Measurements from ENCODE around the gene NOL6.

NOL6 gene

DNA sequence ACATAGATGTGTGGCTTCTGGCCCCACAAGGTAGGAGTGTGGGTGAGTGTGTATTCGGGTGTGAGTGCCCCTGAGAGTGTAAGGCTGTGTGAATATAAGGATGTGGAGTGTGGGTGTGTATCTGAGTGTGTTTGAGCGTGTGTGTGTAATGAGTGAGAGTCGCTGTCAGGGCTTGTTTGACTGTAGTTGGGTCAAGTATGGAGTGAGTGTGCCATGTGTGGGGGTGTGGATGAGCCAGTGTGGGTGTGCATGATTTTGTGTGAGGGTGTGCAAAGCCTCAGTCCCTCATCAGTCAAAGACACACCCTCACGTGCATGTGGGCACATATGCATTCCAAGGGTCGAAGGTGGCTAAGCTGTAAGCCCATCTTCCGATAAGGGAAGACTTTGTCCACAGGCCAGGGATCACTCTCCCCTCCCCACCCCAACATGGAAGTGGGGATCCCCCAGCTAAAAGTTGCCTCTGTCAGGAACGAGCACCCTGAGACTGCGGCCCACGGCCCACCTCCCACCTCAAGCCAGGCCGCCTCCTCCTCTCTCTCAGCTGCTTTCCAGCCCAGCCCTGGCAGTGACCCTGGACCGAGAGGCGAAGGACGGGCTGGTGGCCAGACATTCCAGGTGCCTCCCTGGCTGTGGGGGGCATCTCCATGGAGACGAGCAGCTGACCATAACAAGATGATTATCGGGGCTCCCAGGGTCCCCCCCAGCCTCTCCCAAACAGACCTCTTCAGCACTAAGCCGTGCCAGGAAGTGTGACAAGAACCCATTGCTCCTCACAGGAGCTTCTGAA lies 39.2 kb downstream of the NOL6 start (continued):
- TF ChIP-seq TCF4 (CRISPR knock-in tag; IDR thresholded peaks at IDR 0.05; ENCODE audit: borderline replicate concordance) = no peak
- no peak for TF ChIP-seq ESRRG (CRISPR knock-in tag; IDR thresholded peaks at IDR 0.05)
- no peak for TF ChIP-seq SNAI2 (CRISPR knock-in tag; IDR thresholded peaks at IDR 0.05)
- no peak for TF ChIP-seq ZNF70 (CRISPR knock-in tag; IDR thresholded peaks at IDR 0.05)
- no peak for TF ChIP-seq GLIS3 (CRISPR knock-in tag; IDR thresholded peaks at IDR 0.05)

DNA sequence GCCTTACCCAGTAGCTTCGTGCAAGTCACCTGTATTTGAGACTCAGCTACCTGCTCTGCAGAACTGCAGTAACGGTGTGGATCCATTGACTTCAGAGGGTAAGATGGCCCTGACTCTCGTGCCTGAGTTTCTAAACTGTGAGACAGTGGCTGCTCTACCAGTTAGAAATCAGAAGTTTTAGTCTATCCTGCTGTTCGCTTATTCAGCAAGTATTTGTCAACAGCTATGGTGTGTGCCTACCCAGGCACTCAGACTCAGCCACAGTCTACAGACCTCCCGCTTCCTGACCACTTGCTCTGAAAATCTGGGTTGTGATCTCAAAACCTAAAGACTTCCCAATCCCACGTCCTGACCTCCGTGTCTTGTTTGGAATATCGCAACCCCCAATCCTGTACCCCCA lies 39.9 kb downstream of the NOL6 start:
- ATAC-seq = no peak

DNA sequence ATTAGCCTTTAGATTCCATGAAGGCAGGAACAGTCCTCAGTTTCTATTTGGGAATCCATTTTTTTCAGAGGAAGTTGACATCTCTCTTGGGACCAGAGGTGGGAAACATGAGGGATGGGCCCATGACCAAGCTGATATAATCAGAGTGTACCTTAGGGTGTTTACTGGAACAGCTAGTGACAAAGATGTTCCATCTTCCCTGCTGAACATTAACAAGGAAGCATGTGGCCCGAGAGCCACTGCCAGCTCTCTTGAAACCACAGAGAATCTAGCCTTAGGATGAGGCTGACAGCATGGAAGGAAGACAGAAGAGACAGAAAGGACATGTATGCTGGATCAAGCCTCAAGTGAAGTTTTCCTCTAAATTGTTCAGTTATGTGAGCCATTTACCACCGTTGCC lies 42.3 kb downstream of the NOL6 start:
- ATAC-seq = no peak
- TF ChIP-seq CSDC2 (CRISPR knock-in tag; IDR thresholded peaks at IDR 0.05) (no peak), ZNF8 (CRISPR knock-in tag; IDR thresholded peaks at IDR 0.05) (no peak), ZFP30 (CRISPR knock-in tag; IDR thresholded peaks at IDR 0.05) (no peak), ZNF70 (CRISPR knock-in tag; IDR thresholded peaks at IDR 0.05) (no peak), ZFP3 (CRISPR knock-in tag; IDR thresholded peaks at IDR 0.05) (no peak), OSR1 (CRISPR knock-in tag; IDR thresholded peaks at IDR 0.05) (no peak), ZC3H10 (CRISPR knock-in tag; IDR thresholded peaks at IDR 0.05) (no peak), TOX (CRISPR knock-in tag; IDR thresholded peaks at IDR 0.05; ENCODE audit: borderline replicate concordance) (no peak), TCF4 (CRISPR knock-in tag; IDR thresholded peaks at IDR 0.05; ENCODE audit: borderline replicate concordance) (no peak), ARNTL (CRISPR knock-in tag; IDR thresholded peaks at IDR 0.05; ENCODE audit: borderline replicate concordance, low read depth) (no peak)
- TF ChIP-seq, protein P1, sequence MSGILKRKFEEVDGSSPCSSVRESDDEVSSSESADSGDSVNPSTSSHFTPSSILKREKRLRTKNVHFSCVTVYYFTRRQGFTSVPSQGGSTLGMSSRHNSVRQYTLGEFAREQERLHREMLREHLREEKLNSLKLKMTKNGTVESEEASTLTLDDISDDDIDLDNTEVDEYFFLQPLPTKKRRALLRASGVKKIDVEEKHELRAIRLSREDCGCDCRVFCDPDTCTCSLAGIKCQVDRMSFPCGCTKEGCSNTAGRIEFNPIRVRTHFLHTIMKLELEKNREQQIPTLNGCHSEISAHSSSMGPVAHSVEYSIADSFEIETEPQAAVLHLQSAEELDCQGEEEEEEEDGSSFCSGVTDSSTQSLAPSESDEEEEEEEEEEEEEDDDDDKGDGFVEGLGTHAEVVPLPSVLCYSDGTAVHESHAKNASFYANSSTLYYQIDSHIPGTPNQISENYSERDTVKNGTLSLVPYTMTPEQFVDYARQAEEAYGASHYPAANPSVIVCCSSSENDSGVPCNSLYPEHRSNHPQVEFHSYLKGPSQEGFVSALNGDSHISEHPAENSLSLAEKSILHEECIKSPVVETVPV (CRISPR knock-in tag; IDR thresholded peaks at IDR 0.05) = no peak
- TF ChIP-seq, protein P2, sequence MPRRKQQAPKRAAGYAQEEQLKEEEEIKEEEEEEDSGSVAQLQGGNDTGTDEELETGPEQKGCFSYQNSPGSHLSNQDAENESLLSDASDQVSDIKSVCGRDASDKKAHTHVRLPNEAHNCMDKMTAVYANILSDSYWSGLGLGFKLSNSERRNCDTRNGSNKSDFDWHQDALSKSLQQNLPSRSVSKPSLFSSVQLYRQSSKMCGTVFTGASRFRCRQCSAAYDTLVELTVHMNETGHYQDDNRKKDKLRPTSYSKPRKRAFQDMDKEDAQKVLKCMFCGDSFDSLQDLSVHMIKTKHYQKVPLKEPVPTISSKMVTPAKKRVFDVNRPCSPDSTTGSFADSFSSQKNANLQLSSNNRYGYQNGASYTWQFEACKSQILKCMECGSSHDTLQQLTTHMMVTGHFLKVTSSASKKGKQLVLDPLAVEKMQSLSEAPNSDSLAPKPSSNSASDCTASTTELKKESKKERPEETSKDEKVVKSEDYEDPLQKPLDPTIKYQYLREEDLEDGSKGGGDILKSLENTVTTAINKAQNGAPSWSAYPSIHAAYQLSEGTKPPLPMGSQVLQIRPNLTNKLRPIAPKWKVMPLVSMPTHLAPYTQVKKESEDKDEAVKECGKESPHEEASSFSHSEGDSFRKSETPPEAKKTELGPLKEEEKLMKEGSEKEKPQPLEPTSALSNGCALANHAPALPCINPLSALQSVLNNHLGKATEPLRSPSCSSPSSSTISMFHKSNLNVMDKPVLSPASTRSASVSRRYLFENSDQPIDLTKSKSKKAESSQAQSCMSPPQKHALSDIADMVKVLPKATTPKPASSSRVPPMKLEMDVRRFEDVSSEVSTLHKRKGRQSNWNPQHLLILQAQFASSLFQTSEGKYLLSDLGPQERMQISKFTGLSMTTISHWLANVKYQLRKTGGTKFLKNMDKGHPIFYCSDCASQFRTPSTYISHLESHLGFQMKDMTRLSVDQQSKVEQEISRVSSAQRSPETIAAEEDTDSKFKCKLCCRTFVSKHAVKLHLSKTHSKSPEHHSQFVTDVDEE (CRISPR knock-in tag; IDR thresholded peaks at IDR 0.05) = no peak

More for the DNA sequence above, 39.9 kb downstream of the NOL6 start:
- TF ChIP-seq ZNF565 (CRISPR knock-in tag; conservative IDR thresholded peaks at IDR 0.05; ENCODE audit: low read depth) (no peak), ZNF70 (CRISPR knock-in tag; IDR thresholded peaks at IDR 0.05) (no peak), GLIS3 (CRISPR knock-in tag; IDR thresholded peaks at IDR 0.05) (no peak), ZNF8 (CRISPR knock-in tag; IDR thresholded peaks at IDR 0.05) (no peak), ISL1 (CRISPR knock-in tag; IDR thresholded peaks at IDR 0.05) (no peak), PPARA (CRISPR knock-in tag; IDR thresholded peaks at IDR 0.05; ENCODE audit: borderline replicate concordance) (no peak), TCF4 (CRISPR knock-in tag; IDR thresholded peaks at IDR 0.05; ENCODE audit: borderline replicate concordance) (no peak), BACH2 (CRISPR knock-in tag; IDR thresholded peaks at IDR 0.05; ENCODE audit: borderline replicate concordance) (no peak), ZC3H10 (CRISPR knock-in tag; IDR thresholded peaks at IDR 0.05) (no peak), SNAI2 (CRISPR knock-in tag; IDR thresholded peaks at IDR 0.05) (no peak), ESRRG (CRISPR knock-in tag; IDR thresholded peaks at IDR 0.05) (no peak), RARB (CRISPR knock-in tag; IDR thresholded peaks at IDR 0.05) (no peak), ZFP30 (CRISPR knock-in tag; IDR thresholded peaks at IDR 0.05) (no peak), CSDC2 (CRISPR knock-in tag; IDR thresholded peaks at IDR 0.05) (no peak)
- TF ChIP-seq, protein P3, sequence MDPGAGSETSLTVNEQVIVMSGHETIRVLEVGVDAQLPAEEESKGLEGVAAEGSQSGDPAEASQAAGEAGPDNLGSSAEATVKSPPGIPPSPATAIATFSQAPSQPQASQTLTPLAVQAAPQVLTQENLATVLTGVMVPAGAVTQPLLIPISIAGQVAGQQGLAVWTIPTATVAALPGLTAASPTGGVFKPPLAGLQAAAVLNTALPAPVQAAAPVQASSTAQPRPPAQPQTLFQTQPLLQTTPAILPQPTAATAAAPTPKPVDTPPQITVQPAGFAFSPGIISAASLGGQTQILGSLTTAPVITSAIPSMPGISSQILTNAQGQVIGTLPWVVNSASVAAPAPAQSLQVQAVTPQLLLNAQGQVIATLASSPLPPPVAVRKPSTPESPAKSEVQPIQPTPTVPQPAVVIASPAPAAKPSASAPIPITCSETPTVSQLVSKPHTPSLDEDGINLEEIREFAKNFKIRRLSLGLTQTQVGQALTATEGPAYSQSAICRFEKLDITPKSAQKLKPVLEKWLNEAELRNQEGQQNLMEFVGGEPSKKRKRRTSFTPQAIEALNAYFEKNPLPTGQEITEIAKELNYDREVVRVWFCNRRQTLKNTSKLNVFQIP (CRISPR knock-in tag; IDR thresholded peaks at IDR 0.05; ENCODE audit: borderline replicate concordance, low read depth) = no peak
- TF ChIP-seq, protein P2 (CRISPR knock-in tag; IDR thresholded peaks at IDR 0.05) = no peak
- TF ChIP-seq, protein P1 (CRISPR knock-in tag; IDR thresholded peaks at IDR 0.05) = no peak
- TF ChIP-seq, protein P4, sequence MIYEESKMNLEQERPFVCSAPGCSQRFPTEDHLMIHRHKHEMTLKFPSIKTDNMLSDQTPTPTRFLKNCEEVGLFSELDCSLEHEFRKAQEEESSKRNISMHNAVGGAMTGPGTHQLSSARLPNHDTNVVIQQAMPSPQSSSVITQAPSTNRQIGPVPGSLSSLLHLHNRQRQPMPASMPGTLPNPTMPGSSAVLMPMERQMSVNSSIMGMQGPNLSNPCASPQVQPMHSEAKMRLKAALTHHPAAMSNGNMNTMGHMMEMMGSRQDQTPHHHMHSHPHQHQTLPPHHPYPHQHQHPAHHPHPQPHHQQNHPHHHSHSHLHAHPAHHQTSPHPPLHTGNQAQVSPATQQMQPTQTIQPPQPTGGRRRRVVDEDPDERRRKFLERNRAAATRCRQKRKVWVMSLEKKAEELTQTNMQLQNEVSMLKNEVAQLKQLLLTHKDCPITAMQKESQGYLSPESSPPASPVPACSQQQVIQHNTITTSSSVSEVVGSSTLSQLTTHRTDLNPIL (CRISPR knock-in tag; IDR thresholded peaks at IDR 0.05; ENCODE audit: low read depth) = no peak

All from SK-N-SH treated with all-trans-retinoic acid at 6 μM for 48 hours (cell line).